C1 segment of cervical spinal cord (tissue), 14 donors: ENCODE results near the gene STXBP5L.
A peak's percentile ranks its signal among the peaks of the same experiment; 100 is the strongest.
"Not testable (repeated sequence)": the region's sequence is repeated elsewhere in the genome, so short reads cannot be mapped to it uniquely, and the experiment has no call there.

Experiments used
- DNase-seq, 14 donors: peaks; one replicate each; lab custom pipeline; 2025; lab: John Stamatoyannopoulos, UW

STXBP5L gene

GRCh38 chr3:120908030-120908794, at the start of gene STXBP5L:
TSS of gene STXBP5L (plus strand) at chr3:120908205. CDS start at chr3:120909579, 1,374 bp downstream.
- peak in 13 of 14 donors; percentile 3 to 98 (median 51) for DNase-seq

DNA sequence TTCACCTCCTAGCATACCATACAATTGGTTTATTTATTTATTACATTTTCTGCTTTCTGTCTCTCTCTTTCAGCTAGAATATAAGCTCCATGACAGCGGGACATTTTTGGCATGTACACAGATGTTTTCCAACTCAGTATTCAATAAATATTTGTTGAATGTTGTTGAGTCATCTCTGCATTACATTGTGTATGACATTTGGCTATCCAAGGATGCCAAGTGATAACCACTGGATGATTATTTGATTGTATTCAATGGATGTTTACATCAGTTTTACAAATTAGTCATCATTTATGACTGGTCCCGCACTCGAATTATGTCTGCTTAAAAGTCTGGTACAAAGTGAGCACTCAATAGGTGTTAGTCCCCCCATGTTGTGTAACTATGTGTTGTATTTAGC, 49.5 kb upstream of the STXBP5L start:
- DNase-seq, result no peak

DNA sequence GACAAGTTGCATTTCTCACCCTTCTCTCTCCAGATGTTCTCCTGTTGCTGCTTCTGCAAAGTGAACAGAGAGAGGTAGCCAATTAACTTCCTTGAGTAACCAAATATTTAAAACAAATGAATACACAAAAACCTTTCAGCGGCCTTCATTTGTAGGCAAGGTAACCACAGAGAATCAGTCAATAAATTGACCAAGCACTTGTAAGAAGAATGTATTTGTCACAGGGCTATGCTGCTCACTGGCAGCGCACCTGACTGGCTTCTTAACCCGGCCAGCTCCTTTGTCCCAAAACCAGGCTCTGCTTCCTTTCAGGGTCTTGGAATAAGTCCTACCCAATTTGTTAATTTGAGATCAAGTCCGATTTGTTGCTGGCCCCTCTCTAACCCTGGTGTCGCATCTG, 43.5 kb upstream of the STXBP5L start:
- no peak for DNase-seq

GRCh38 chr3:120875507-120875906, 32.5 kb upstream of the STXBP5L start:
- DNase-seq, result no peak

DNA sequence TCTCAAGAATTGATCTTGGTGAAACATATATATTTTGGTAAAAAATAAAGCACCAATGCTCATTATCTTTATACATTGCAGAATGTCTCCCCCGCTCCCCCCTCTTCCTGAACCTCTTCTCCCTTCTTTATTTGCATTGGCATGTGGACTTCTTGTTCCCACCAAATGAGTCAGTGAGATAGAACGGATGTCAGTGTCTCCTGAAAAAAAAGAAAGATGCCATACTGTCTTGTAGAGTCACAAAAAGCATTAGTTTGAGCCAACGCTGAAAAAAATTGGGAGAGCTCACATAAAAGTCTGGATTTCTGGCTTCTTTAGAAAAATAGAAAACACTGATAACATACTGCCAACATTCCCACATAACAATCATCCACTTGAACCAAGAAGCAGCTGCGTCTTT, 32.0 kb upstream of the STXBP5L start:
- no peak for DNase-seq

DNA sequence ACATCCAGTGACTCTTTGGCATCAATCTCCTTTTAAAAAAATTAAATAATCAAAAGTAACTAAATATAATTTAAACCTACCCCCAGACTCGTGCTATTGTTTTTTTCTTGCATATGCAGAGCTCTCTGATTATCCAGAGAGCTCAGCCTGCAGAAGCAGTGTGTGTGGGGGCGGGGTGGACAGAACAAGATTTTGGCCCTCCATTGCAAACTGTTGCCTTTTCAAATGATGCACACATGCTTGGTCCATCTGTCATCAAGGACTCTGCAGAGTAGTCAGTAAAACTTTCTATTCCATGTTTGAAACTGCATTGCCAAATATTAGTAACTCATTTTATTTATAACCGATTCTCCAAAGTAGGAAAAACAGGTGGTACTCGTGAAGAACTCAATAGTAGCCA, 28.6 kb upstream of the STXBP5L start:
- peak in 1 of 14 donors; percentile 90 for DNase-seq

DNA sequence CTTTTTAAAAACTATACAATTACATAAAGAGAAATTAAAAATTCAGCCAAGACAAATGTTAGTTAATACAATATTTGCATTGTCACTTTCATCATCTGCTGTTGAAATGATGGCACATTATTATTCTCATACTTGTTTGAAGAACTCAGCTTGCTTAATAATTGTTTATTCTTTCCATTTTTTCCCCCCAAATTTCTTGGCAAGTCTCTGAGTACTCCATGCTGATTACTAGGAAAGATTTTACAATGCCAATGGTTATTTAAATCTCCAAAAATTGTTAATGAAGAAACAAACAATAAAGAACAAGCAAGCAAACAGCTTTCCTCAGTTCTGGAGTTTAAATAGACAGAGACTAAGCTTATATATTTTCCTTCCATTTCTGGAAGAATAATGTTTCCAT, 15.1 kb upstream of the STXBP5L start:
- no peak for DNase-seq

DNA sequence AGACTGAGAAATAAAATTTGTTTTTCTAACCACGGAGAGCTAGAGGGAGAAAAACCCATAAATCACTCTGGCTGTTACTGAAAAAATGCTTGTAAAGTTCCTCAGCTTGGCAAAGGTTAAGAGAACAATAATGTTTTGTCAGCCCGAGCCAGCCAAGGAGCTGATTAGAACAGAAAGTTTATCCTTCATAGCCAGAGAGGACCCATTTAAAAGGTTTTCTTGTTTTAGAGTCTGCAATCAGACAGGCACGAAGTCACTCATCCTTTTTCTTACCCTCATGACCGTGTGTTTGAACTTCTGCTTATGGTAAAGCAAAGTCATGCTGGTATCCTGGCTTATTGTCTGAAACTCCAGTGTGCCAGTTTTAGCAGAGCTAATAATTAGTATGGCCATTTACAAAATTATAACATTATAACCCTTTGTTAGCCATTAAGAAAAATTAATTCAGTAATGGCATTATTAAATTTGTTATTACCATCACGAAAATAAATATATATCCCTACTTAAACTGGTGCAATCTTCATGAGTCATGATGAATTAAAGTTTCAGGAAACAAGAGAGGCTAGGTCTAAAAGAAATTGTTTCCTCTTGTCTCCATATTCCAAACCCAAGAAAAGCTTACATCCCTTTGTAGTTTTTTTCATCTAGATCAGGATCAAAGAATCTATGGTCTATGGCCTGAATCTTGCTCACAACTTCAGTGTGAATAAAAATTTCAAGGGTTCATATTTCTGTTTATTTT, 13.5 kb upstream of the STXBP5L start:
- no peak for DNase-seq

GRCh38 chr3:120901716-120902115, 6.3 kb upstream of the STXBP5L start:
- DNase-seq, result not testable (repeated sequence)

- no peak for DNase-seq
Observed at GRCh38 chr3:120903221-120903620, 4.8 kb upstream of the STXBP5L start.

DNA sequence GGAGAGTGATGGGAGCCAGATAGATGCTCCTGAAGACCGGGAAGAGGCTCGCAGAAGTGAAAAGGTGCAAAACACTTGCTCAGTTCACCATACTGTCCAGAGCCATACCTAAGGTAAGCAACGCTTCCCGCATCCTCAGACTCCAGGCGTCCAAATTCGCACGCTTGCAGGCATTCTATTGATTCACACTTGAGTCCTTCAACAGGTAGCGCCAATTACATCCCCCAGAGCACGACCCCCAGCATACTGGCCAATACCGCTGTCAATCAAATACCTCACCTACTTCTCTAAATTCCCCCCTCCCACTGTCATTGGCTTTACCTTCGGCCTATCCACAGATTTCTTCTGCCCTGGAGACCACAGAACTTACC, 361 bp upstream of the STXBP5L start:
- DNase-seq, result no peak

GRCh38 chr3:120908795-120909601, 993 bp downstream of the STXBP5L start:
- DNase-seq, result peak in 7 of 14 donors; percentile 5 to 61 (median 18)

DNA sequence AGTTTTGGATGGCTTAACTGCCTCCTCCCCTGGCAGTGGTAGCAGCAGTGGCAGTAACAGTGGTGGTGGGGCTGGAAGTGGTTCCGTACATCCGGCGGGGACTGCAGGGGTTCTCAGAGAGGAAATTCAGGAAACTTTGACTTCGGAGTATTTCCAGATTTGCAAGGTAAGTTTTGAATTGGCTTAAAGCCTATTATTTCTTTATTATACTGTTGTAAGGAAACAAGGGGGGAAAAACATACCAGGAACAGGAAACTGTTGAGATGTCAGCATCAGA, 1.5 kb downstream of the STXBP5L start:
- peak in 3 of 14 donors; percentile 0 to 52 (median 1) for DNase-seq

- DNase-seq, result no peak
Observed at GRCh38 chr3:120926146-120926545, 18.1 kb downstream of the STXBP5L start.

GRCh38 chr3:120928991-120929390, 21.0 kb downstream of the STXBP5L start:
- DNase-seq, result no peak

GRCh38 chr3:120931593-120931992, 23.6 kb downstream of the STXBP5L start:
- DNase-seq, result no peak

- DNase-seq, result no peak
Observed at GRCh38 chr3:120956143-120956542, 48.1 kb downstream of the STXBP5L start.

DNA sequence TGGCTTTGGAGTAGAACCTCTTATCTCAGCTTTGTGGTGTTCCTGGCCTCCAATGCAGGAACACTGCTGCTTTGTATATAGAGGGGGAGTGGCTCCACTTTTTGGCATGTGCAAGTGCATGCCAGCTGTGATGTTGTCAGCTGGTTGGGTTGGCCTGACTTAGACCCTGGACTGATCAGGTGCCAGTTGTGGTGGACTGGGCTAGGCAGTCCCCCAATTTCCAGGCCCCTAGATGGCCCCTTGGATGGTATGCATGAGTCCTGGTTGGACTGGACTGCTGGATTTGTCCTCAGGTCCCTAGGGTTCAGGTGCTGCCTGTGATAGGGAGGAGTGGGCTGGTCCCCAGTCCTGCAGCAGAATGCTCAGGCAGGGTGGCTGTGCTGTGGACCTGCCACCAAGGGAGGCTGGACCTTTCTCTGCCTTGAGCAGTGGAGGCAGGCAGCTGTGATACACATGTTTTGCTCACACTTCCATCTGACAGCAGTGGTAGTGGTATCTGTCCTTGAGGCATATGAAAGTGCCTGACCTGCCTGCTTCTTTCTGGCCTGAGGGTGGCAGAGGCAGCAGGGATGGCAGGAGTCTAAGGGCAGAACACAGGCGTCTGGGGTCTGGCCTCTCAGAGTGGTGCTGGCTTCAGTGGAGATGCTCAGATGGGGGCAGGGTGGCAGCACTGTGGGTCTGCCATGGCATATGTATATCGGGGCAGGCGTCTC, 74.8 kb downstream of the STXBP5L start:
- DNase-seq, result no peak

DNA sequence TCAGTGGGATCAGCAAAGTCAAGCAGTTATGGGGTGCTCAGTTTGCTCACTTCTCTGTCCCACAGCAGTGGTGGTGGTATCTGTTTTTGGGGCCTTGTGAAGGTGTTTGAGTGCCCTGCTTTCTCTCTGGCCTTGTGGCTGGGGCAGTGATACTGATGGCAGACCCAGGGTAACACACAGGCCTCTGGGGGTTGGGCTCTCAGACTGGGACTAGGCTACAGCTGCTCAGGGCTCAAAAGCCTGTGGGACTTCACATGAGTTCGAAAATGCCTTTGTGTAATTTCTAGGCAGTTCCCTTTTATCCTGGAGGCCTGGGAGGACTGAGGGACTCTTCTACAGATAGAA, 75.3 kb downstream of the STXBP5L start:
- no peak for DNase-seq

DNA sequence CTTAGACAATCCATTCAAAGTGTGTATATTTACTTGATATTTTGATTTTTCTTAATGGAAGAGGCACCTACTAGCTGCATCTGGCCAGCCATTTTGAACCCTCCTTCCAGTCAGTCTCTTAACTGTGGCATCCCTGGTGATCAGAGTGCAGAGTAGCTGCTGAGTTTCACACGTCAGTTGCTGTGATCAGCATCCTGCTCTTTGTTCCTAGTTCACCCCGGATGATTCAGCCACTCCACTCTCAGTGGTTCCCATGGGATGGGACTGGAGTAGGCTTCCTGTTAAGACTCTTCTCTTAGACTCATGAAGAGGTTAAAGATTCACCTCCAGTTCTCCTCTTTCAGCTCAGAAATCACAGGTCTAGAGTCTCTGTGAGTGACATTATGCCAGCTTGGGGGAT, 75.8 kb downstream of the STXBP5L start:
- DNase-seq, result no peak

- DNase-seq, result no peak
Observed at GRCh38 chr3:120985242-120985641, 77.2 kb downstream of the STXBP5L start.

GRCh38 chr3:120988994-120989393, 81.0 kb downstream of the STXBP5L start:
- no peak for DNase-seq
